OCI-LY1 (cell line): ENCODE results near the gene IFNA4.
"Not testable (repeated sequence)": the region's sequence is repeated elsewhere in the genome, so short reads cannot be mapped to it uniquely, and the experiment has no call there.

Experiments
- H2AFZ ChIP-seq: fragments of 200-600 bp; sonication (generic), shearing (Covaris generic); 2 replicates; pipeline ENCODE4 v1.6.0; 2014; ENCODE audit warnings: antibody characterized with exemption, mild to moderate bottlenecking, low read length
- H3F3A ChIP-seq: fragments of 200-600 bp; sonication (generic), shearing (Covaris generic); 2 replicates; pipeline ENCODE4 v1.6.0; 2014; ENCODE audit warnings: mild to moderate bottlenecking, antibody characterized with exemption, low read length, moderate library complexity; ENCODE audit not compliant: insufficient read depth
- H3K27ac ChIP-seq: fragments of 200-600 bp; sonication (generic); 2 replicates; pipeline ENCODE4 v1.5.1; 2014; ENCODE audit warnings: low read length, mixed run types, mild to moderate bottlenecking, low read depth; ENCODE audit not compliant: poor library complexity, severe bottlenecking
- H3K27me3 ChIP-seq: fragments of 200-600 bp; sonication (generic); 2 replicates; pipeline ENCODE4 v1.6.0; 2014; ENCODE audit warnings: antibody characterized with exemption, mild to moderate bottlenecking, low read length, moderate library complexity; ENCODE audit not compliant: insufficient read depth
- H3K36me3 ChIP-seq: fragments of 200-600 bp; sonication (generic); 2 replicates; pipeline ENCODE4 v1.6.1; 2014; ENCODE audit warnings: mild to moderate bottlenecking, antibody characterized with exemption, low read length, moderate library complexity, mixed read lengths; ENCODE audit not compliant: insufficient read depth
- H3K4me1 ChIP-seq: fragments of 200-600 bp; sonication (generic); 2 replicates; pipeline ENCODE4 v1.5.1; 2014; ENCODE audit warnings: mild to moderate bottlenecking, low read length, moderate library complexity; ENCODE audit not compliant: insufficient read depth, severe bottlenecking
- H3K4me2 ChIP-seq: fragments of 200-600 bp; sonication (generic), shearing (Covaris generic); 2 replicates; pipeline ENCODE4 v1.6.1; 2014; ENCODE audit warnings: low read length
- H3K4me3 ChIP-seq: fragments of 200-600 bp; sonication (generic); 2 replicates; pipeline ENCODE4 v1.5.1; 2014; ENCODE audit warnings: low read length, low read depth, mild to moderate bottlenecking, mixed read lengths; ENCODE audit not compliant: poor library complexity, severe bottlenecking
- H3K79me2 ChIP-seq: fragments of 200-600 bp; shearing (Covaris generic); 2 replicates; pipeline ENCODE4 v1.6.1; 2016; ENCODE audit warnings: mixed run types, low read length, mixed read lengths; ENCODE audit not compliant: insufficient read depth
- H3K9ac ChIP-seq: fragments of 200-600 bp; sonication (generic), shearing (Covaris generic); 2 replicates; pipeline ENCODE4 v1.6.1; 2014; ENCODE audit warnings: mild to moderate bottlenecking, low read length, mixed read lengths
- H3K9me2 ChIP-seq: fragments of 200-600 bp; sonication (generic), shearing (Covaris generic); 2 replicates; pipeline ENCODE4 v1.6.1; 2014; ENCODE audit warnings: low read depth, mild to moderate bottlenecking, low read length, mixed read lengths
- H3K9me3 ChIP-seq: fragments of 200-600 bp; shearing (Covaris generic); 2 replicates; pipeline ENCODE4 v1.6.1; 2014; ENCODE audit warnings: low read length, mixed read lengths
- H4K20me1 ChIP-seq: fragments of 200-600 bp; sonication (generic), shearing (Covaris generic); 2 replicates; pipeline ENCODE4 v1.6.0; 2016; ENCODE audit warnings: mild to moderate bottlenecking, low read length; ENCODE audit not compliant: insufficient read depth
- EZH2 ChIP-seq: fragments of 200-600 bp; sonication (generic), shearing (Covaris generic); IDR thresholded peaks from 2 replicates; pipeline ENCODE4 v1.8.0; 2017; ENCODE audit warnings: borderline replicate concordance, mixed run types, mild to moderate bottlenecking, antibody characterized with exemption, low read length, moderate library complexity, mixed read lengths
- TF ChIP-seq, protein P1 (sequence below): fragments of 200-600 bp; sonication (generic), shearing (Covaris generic); IDR thresholded peaks from 2 replicates; pipeline ENCODE4 v1.5.1; 2017; ENCODE audit warnings: mild to moderate bottlenecking, antibody characterized with exemption, low read length, moderate library complexity, mixed read lengths

Gene IFNA4

GRCh38 chr9:21233258-21233657, 45.9 kb upstream of the IFNA4 start:
- Histone ChIP-seq H4K20me1 (no peaks in the 10 kb centered on the region), H3K9ac (no peak overlapping the region), H3K36me3 (no peaks in the 10 kb centered on the region), H3K4me2 (no peak overlapping the region), H3K27me3 (no peaks in the 10 kb centered on the region), H2AFZ (no peak overlapping the region), H3K27ac (no peak overlapping the region), H3K9me2 (no peaks in the 10 kb centered on the region), H3K4me1 (no peaks in the 10 kb centered on the region), H3K9me3 (no peaks in the 10 kb centered on the region), H3K79me2 (no peaks in the 10 kb centered on the region), H3K4me3 (no peak overlapping the region), H3F3A (no peaks in the 10 kb centered on the region)
- TF ChIP-seq, protein P1, sequence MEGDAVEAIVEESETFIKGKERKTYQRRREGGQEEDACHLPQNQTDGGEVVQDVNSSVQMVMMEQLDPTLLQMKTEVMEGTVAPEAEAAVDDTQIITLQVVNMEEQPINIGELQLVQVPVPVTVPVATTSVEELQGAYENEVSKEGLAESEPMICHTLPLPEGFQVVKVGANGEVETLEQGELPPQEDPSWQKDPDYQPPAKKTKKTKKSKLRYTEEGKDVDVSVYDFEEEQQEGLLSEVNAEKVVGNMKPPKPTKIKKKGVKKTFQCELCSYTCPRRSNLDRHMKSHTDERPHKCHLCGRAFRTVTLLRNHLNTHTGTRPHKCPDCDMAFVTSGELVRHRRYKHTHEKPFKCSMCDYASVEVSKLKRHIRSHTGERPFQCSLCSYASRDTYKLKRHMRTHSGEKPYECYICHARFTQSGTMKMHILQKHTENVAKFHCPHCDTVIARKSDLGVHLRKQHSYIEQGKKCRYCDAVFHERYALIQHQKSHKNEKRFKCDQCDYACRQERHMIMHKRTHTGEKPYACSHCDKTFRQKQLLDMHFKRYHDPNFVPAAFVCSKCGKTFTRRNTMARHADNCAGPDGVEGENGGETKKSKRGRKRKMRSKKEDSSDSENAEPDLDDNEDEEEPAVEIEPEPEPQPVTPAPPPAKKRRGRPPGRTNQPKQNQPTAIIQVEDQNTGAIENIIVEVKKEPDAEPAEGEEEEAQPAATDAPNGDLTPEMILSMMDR = no peak
- no peak for TF ChIP-seq EZH2

GRCh38 chr9:21228122-21228521, 40.7 kb upstream of the IFNA4 start, which contains the start of gene IFNA17:
Gene IFNA17, minus strand, starts transcription at chr9:21228222. Its CDS starts 49 bp downstream, at chr9:21228173.
- Histone ChIP-seq H3K9me2 (no peaks in the 10 kb centered on the region), H3F3A (no peaks in the 10 kb centered on the region), H3K79me2 (no peaks in the 10 kb centered on the region), H3K4me1 (no peaks in the 10 kb centered on the region), H3K36me3 (no peaks in the 10 kb centered on the region), H3K27me3 (no peaks in the 10 kb centered on the region), H3K27ac (no peak within 1 kb of the TSS), H3K9me3 (no peaks in the 10 kb centered on the region), H4K20me1 (no peaks in the 10 kb centered on the region), H2AFZ (no peak within 1 kb of the TSS), H3K4me3 (no peak within 1 kb of the TSS), H3K9ac (no peak within 1 kb of the TSS), H3K4me2 (no peak within 1 kb of the TSS)
- TF ChIP-seq, protein P1 = no peak
- TF ChIP-seq EZH2 = no peak

DNA sequence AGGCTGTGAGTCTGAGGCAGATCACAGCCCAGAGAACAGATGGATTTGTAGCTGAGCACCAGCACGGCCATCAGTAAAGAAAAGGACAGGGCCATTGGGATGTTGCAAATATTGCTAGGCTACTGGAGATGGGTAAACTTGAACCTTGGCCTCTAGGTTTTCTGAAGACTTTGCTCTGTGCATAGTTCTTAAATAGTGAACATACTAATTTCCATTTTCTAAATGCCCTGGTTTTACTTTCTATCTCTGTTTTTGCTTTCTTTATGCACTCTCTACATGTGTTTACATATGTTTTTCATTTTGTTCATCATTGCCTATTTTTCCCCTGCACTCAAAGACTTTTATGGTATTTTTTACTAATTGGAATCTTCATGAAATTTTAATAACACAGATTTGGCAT, 29.8 kb upstream of the IFNA4 start, which contains the start of gene IFNA16:
Gene IFNA16, minus strand, starts transcription at position 101 of the 400 bp plus-strand sequence. Its CDS starts 6 bp downstream, at position 95.
- not testable (repeated sequence) for H3K36me3 ChIP-seq, H3K9me2 ChIP-seq, H3K27ac ChIP-seq, H3K9ac ChIP-seq, H3K27me3 ChIP-seq, H3K9me3 ChIP-seq, H3K79me2 ChIP-seq, H3K4me1 ChIP-seq, H4K20me1 ChIP-seq, H3K4me3 ChIP-seq, H3F3A ChIP-seq, H2AFZ ChIP-seq, H3K4me2 ChIP-seq

GRCh38 chr9:21213411-21214326, 26.3 kb upstream of the IFNA4 start:
- not testable (repeated sequence) for H4K20me1 ChIP-seq, H2AFZ ChIP-seq, H3K27ac ChIP-seq, H3K9ac ChIP-seq, H3K36me3 ChIP-seq, H3K4me2 ChIP-seq, H3K9me3 ChIP-seq, H3F3A ChIP-seq, H3K79me2 ChIP-seq, H3K4me3 ChIP-seq, H3K9me2 ChIP-seq, H3K4me1 ChIP-seq, H3K27me3 ChIP-seq
- TF ChIP-seq, protein P1 = peak; percentile 60

GRCh38 chr9:21212160-21212559, 24.8 kb upstream of the IFNA4 start:
- not testable (repeated sequence) for H3K27ac ChIP-seq, H3K4me1 ChIP-seq, H3K4me2 ChIP-seq, H3F3A ChIP-seq, H3K27me3 ChIP-seq, H3K9me3 ChIP-seq, H3K79me2 ChIP-seq, H3K9me2 ChIP-seq, H3K4me3 ChIP-seq, H4K20me1 ChIP-seq, H3K36me3 ChIP-seq, H3K9ac ChIP-seq, H2AFZ ChIP-seq
